ENCODE results near the gene GFRA1. TPM values are rescaled to one million over a fixed set of nuclear protein-coding genes. Genes with fewer than 3 reads are reported as not detected.

Gene GFRA1
- total and polyA plus RNA-seq, 2 donors (not counting 1 experiment from before 2014, with no cell fraction given) = 6.3 to 29.6 TPM

- no peaks in the 10 kb centered on the region for H4K20me1 ChIP-seq (ENCODE audit: control insufficient read depth, extremely low read depth, insufficient read depth, low read length)
Measured at GRCh38 chr10:116124777-116125176, 148.2 kb downstream of the GFRA1 start.

DNA sequence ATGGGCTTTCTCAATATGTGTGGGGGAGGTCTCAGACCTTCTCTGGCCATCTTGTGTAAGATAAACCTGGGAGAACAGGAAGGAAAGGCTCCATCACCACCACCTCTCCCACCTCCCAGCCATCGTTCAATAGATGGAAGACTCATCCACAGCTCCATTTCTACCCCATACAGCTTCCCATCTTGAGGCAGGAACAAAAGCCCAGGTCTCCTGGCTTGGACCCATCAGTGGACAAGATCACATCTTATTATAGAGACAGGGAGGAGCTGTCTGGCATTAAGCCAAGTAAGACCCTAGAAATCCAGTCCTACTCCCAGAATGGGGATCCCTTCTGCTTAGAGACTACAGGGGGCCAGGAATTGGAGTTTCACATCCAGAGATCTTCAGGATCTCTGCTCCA, 150.3 kb downstream of the GFRA1 start:
- Histone ChIP-seq H3K4me2 (ENCODE audit: extremely low read depth, insufficient read depth, low read length) (no peak overlapping the region), H2AFZ (ENCODE audit: low read length) (no peak overlapping the region), H3K79me2 (ENCODE audit: control insufficient read depth, insufficient read depth, low read length) (no peaks in the 10 kb centered on the region), H3K4me1 (ENCODE audit: control insufficient read depth, extremely low read depth, insufficient read depth, low read length) (no peaks in the 10 kb centered on the region), H3K9me3 (ENCODE audit: control insufficient read depth, insufficient read depth, low read depth, low read length) (no peaks in the 10 kb centered on the region), H3K27me3 (ENCODE audit: control insufficient read depth, insufficient read depth, low read length) (no peaks in the 10 kb centered on the region), H4K20me1 (ENCODE audit: control insufficient read depth, extremely low read depth, insufficient read depth, low read length) (no peaks in the 10 kb centered on the region), H3K9ac (ENCODE audit: insufficient read depth, low read length) (no peak overlapping the region), H3K4me3 (replicated peaks in 1 of 4; ENCODE audit: control extremely low read depth in 1 of 4, insufficient read depth in 1 of 4, low read depth in 3 of 4, low read length in 4 of 4) (no peak overlapping the region), H3K36me3 (ENCODE audit: control insufficient read depth, insufficient read depth, low read length) (no peaks in the 10 kb centered on the region), H3K27ac (ENCODE audit: insufficient read depth, low read length) (no peak overlapping the region)
- no peak for DNase-seq (ENCODE audit: low read depth in 2 of 2)
- TF ChIP-seq EZH2 (IDR thresholded peaks at IDR 0.05; ENCODE audit: low read length, missing control alignments) = no peak
- TF ChIP-seq, protein P1, sequence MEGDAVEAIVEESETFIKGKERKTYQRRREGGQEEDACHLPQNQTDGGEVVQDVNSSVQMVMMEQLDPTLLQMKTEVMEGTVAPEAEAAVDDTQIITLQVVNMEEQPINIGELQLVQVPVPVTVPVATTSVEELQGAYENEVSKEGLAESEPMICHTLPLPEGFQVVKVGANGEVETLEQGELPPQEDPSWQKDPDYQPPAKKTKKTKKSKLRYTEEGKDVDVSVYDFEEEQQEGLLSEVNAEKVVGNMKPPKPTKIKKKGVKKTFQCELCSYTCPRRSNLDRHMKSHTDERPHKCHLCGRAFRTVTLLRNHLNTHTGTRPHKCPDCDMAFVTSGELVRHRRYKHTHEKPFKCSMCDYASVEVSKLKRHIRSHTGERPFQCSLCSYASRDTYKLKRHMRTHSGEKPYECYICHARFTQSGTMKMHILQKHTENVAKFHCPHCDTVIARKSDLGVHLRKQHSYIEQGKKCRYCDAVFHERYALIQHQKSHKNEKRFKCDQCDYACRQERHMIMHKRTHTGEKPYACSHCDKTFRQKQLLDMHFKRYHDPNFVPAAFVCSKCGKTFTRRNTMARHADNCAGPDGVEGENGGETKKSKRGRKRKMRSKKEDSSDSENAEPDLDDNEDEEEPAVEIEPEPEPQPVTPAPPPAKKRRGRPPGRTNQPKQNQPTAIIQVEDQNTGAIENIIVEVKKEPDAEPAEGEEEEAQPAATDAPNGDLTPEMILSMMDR (conservative IDR thresholded peaks at IDR 0.05 in 1 of 2, IDR thresholded peaks at IDR 0.05 in 1 of 2; ENCODE audit: low read depth in 1 of 2, low read length in 2 of 2) = no peak

More at GRCh38 chr10:116124777-116125176, 148.2 kb downstream of the GFRA1 start:
- no peak for DNase-seq (ENCODE audit: low read depth in 2 of 2)
- Histone ChIP-seq H3K9me3 (ENCODE audit: control insufficient read depth, insufficient read depth, low read depth, low read length) (no peaks in the 10 kb centered on the region), H3K36me3 (ENCODE audit: control insufficient read depth, insufficient read depth, low read length) (no peaks in the 10 kb centered on the region), H3K4me1 (ENCODE audit: control insufficient read depth, extremely low read depth, insufficient read depth, low read length) (no peaks in the 10 kb centered on the region), H3K27me3 (ENCODE audit: control insufficient read depth, insufficient read depth, low read length) (no peaks in the 10 kb centered on the region), H3K4me3 (replicated peaks in 1 of 4; ENCODE audit: control extremely low read depth in 1 of 4, insufficient read depth in 1 of 4, low read depth in 3 of 4, low read length in 4 of 4) (no peak overlapping the region), H3K9ac (ENCODE audit: insufficient read depth, low read length) (no peak overlapping the region), H3K4me2 (ENCODE audit: extremely low read depth, insufficient read depth, low read length) (no peak overlapping the region), H2AFZ (ENCODE audit: low read length) (no peak overlapping the region), H3K79me2 (ENCODE audit: control insufficient read depth, insufficient read depth, low read length) (no peaks in the 10 kb centered on the region), H3K27ac (ENCODE audit: insufficient read depth, low read length) (no peak overlapping the region)
- no peak for TF ChIP-seq EZH2 (IDR thresholded peaks at IDR 0.05; ENCODE audit: low read length, missing control alignments)
- TF ChIP-seq, protein P1 (conservative IDR thresholded peaks at IDR 0.05 in 1 of 2, IDR thresholded peaks at IDR 0.05 in 1 of 2; ENCODE audit: low read depth in 1 of 2, low read length in 2 of 2) = no peak

GRCh38 chr10:116121640-116122525, 151.1 kb downstream of the GFRA1 start:
- Histone ChIP-seq H3K4me1 (ENCODE audit: control insufficient read depth, extremely low read depth, insufficient read depth, low read length) (no peaks in the 10 kb centered on the region), H3K4me2 (ENCODE audit: extremely low read depth, insufficient read depth, low read length) (no peak overlapping the region), H3K27ac (ENCODE audit: insufficient read depth, low read length) (no peak overlapping the region), H2AFZ (ENCODE audit: low read length) (no peak overlapping the region), H3K9me3 (ENCODE audit: control insufficient read depth, insufficient read depth, low read depth, low read length) (no peaks in the 10 kb centered on the region), H4K20me1 (ENCODE audit: control insufficient read depth, extremely low read depth, insufficient read depth, low read length) (no peaks in the 10 kb centered on the region), H3K4me3 (replicated peaks in 1 of 4; ENCODE audit: control extremely low read depth in 1 of 4, insufficient read depth in 1 of 4, low read depth in 3 of 4, low read length in 4 of 4) (no peak overlapping the region), H3K36me3 (ENCODE audit: control insufficient read depth, insufficient read depth, low read length) (no peaks in the 10 kb centered on the region), H3K79me2 (ENCODE audit: control insufficient read depth, insufficient read depth, low read length) (no peaks in the 10 kb centered on the region), H3K27me3 (ENCODE audit: control insufficient read depth, insufficient read depth, low read length) (no peaks in the 10 kb centered on the region), H3K9ac (ENCODE audit: insufficient read depth, low read length) (no peak overlapping the region)
- no peak for TF ChIP-seq EZH2 (IDR thresholded peaks at IDR 0.05; ENCODE audit: low read length, missing control alignments)
- TF ChIP-seq, protein P1 (conservative IDR thresholded peaks at IDR 0.05 in 1 of 2, IDR thresholded peaks at IDR 0.05 in 1 of 2; ENCODE audit: low read depth in 1 of 2, low read length in 2 of 2) = no peak
- DNase-seq (ENCODE audit: low read depth in 2 of 2) = no peak
